ENCODE measurements around the gene CTSW.

CTSW gene

DNA sequence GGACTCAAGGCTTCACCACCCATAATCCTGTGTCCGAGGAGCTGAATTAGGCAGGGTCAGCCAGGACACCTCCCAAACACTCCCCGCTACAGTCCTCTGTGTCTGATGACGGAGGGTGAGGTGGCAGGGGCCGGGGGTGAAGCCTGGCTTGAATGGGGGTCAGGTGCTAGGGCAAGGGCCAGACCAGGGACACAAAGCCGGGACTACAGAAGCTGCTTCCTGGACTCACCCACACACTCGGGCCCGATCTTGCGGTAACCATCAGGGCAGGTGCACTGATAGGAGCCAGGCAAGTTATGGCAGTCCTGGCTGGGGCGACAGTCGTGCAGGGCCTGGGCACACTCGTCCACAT, 9.4 kb upstream of the CTSW start:
- TF ChIP-seq, protein P1, sequence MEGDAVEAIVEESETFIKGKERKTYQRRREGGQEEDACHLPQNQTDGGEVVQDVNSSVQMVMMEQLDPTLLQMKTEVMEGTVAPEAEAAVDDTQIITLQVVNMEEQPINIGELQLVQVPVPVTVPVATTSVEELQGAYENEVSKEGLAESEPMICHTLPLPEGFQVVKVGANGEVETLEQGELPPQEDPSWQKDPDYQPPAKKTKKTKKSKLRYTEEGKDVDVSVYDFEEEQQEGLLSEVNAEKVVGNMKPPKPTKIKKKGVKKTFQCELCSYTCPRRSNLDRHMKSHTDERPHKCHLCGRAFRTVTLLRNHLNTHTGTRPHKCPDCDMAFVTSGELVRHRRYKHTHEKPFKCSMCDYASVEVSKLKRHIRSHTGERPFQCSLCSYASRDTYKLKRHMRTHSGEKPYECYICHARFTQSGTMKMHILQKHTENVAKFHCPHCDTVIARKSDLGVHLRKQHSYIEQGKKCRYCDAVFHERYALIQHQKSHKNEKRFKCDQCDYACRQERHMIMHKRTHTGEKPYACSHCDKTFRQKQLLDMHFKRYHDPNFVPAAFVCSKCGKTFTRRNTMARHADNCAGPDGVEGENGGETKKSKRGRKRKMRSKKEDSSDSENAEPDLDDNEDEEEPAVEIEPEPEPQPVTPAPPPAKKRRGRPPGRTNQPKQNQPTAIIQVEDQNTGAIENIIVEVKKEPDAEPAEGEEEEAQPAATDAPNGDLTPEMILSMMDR (IDR thresholded peaks at IDR 0.05; ENCODE audit: insufficient read depth, missing control alignments), result no peak
- no peak for FAIRE-seq

DNA sequence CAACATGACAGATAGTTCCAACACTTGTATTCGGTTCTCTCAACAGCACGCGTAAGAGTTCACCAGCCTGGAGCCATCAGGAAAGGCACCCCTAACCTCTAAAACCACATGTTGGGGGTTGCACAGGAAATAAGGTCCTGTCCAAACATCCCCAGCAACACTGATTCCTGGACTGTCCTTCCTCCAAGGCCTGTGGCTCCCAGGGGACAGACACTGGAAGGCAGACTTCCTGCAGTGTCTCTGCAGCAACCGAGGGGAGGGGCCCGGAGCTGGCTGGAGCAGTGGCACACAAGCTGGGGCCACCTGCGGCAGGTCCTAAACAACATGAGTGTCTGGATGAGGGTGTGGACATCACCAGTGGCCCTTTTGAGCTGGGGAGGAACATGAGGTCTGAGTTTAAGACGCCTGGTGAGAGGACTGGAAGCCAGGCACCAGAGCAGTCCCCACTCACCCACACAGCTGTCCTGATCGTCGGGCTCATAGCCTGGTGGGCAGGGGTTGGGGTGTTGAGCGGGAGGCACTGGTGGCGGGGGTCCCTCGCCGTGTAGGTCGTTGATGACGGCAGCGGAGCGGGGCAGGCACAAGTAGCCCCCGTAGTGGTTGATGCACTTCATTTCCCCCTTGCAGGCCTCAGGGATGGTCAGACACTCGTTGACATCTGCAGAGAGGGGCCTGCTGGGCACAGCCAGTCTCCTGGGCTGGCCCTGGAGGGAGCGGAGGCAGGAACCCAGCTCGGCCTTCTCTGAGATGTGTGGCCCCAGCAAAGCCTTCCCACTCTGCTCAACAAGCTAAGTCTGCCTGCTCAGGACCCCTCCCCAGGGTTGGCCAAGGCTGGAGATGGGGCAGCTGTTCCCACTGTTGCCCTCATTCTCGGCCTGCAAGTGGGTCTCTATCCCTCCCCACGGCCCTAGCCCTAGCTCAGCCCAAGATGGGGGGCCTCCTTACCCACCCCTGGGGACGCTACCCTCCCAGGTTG, 8.6 kb upstream of the CTSW start:
- DNase-seq (ENCODE audit: insufficient read length, low spot score), result no peak
- FAIRE-seq, result no peak
- TF ChIP-seq, protein P1 (IDR thresholded peaks at IDR 0.05; ENCODE audit: insufficient read depth, missing control alignments), result no peak

More for the DNA sequence above, 9.4 kb upstream of the CTSW start:
- DNase-seq (ENCODE audit: insufficient read length, low spot score), result no peak

DNA sequence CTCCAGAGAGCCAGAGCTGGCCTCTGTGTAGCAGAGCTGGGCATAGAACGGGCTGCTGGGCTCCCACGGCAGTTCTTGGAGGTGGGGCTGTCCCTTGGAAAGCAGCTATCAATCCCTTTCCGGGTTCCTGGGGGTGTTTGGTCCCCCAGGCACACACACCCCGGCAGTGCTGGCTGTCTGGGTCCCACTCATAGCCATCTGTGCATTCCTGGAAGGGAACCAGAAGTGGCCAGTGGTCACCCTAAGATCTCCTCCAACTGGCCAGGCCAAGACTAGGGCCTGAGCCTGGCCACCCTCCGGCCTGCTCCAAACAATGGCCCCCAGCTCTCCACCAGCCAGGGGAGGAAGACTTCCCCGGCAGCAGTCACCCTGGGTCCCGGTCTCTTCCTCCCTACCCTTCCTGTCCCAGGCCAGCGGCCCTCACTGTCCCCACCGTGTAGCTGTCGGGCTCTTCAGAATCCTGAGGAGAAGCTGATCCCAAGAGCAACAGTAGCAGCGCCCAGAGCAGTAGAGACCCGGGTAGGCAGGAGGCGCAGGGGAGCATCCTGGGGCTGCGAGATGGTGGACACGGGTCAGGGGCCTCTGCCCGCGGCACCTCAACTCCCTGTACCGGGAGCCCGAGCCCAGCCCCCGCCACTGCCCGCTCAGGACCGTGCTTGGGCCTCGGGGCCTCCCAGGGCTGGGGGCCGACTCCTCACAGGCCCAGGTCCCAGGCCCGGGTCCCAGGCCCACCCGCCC, 7.7 kb upstream of the CTSW start:
- DNase-seq (ENCODE audit: insufficient read length, low spot score) (no peak), FAIRE-seq (no peak)
- TF ChIP-seq, protein P1 (IDR thresholded peaks at IDR 0.05; ENCODE audit: insufficient read depth, missing control alignments), result no peak

DNA sequence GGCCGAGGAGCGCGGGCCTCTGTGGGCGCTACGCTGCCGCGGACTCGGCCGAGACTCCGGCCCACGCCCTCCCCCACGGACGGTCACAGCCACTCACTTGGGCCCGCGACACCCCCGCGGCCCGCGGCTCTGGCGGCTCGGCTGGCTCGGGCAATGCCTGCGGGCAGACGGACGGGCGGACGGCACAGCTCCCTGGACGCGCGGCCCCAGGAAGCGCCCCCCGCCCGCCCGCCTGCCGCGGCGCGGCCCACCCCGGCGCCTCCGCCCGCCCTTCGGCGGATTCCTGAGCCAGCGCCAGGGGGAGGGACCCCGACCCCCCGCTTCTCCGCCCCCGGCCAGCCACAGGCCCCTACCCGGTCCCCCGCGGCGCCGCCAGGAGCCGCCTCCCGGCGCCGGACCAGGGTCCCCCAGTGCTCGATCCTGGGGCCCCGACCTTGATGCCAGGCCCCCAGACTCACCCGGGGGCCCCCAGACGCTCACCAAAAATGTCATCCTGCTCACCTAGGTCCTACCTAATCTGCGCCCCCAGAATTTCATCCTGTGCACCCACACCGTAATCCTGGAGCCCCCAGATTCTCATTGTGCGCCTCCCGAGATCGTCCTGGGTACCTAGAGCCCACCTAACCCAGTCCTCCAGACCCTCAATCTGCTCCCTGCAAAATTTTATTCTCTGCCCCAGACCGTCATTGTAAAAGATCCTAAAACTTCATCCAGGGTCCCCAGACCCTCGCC, 6.9 kb upstream of the CTSW start, which contains the start of gene EFEMP2:
EFEMP2 (minus strand) TSS at position 215 of the 732 bp plus-strand sequence. CDS start 446 bp downstream, outside the sequence.
- TF ChIP-seq, protein P1 (IDR thresholded peaks at IDR 0.05; ENCODE audit: insufficient read depth, missing control alignments), result no peak
- no peak for FAIRE-seq
- DNase-seq (ENCODE audit: insufficient read length, low spot score), result no peak

DNA sequence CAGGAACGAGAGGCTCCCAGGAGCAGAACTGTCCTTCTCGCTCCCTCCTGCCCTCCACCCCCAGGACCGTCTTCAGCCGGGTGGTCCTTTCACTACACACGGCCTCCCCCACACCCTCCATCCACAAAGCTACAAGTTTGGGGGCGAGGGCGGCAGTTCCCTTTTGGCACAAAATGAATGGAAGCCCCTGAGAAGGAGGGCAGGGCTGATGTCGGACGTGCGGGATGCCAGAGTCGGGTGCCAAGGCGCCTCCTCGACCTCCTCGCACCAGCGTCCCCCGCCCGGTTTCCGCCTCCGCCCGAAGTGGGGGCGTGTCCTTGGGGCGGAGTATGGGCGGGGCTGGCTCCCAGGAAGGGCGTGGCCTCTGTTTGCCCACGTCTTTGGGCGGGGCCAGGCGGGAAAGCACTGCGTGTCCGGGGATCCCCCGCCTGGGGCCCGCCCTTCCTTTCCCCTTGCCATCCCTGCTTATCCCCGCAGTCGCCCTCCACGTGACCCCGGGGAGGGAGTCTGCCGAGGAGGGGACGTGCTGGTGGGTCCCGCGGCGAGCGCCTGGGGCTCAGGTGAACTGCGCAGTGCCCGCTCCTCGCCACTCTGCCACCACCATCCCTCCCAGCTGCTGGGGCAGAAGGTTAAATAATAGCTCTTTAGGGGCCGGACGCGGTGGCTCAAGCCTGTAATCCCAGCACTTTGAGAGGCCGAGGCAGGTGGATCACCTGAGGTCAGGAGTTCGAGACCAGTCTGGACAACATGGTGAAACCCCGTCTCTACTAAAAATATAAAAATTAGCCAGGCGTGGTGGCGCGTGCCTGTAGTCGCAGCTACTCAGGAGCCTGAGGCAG, 6.1 kb upstream of the CTSW start:
- TF ChIP-seq, protein P1 (IDR thresholded peaks at IDR 0.05; ENCODE audit: insufficient read depth, missing control alignments), result no peak
- DNase-seq (ENCODE audit: insufficient read length, low spot score), result peak; percentile 99
- FAIRE-seq, result no peak

DNA sequence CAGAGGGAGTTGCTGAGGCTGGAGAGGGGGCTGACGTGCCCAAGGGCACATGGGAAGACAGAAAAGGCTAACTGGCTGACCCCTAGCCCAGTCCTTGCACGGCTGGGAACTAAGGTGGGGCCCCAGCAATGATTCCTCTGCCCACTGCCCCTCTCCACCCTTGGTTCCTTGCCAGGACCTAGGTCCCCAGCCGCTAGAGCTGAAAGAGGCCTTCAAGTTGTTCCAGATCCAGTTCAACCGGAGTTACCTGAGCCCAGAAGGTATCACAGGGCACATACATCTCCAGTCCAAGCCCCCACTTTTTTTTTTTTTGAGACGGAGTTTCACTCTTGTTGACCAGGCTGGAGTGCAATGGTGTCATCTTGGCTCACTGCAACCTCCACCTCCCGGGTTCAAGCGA, 390 bp downstream of the CTSW start:
- no peak for FAIRE-seq
- no peak for DNase-seq (ENCODE audit: insufficient read length, low spot score)
- TF ChIP-seq, protein P1 (IDR thresholded peaks at IDR 0.05; ENCODE audit: insufficient read depth, missing control alignments), result no peak

Data from D721Med (cell line).